ENCODE data around the gene FBXO48. TPM values are rescaled to one million over a fixed set of nuclear protein-coding genes. Genes with fewer than 3 reads are reported as not detected.

The FBXO48 gene
- total RNA-seq, 4 donors from 2014 or later = 0.63 to 1.8 (median 1.0) TPM

DNA sequence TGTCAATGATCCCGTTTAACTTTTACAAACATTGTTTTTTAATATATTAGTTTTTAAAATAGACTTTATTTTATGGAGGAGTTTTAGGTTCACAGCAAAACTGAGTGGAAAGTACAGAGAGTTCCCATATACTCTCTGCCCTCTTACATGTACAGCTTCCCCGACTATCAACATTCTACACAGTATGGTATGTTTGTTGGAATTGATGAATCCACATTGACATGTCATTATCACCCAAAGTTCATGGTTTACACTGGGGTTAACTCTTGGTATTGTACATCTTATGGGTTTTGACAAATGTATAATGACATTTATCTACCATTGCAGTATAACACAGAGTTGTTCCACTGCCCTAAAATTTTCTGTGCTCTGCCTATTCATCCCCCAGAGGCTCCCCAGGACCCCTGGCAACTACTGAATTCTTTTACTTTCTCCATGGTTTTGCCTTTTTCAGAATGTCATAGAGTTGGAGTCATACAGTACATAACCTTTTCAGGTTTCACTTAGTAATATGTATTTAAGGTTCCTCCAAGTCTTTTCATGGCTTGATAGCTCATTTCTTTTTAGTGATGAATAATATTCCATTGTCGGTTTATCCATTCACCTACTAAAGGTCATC lies 5.8 kb upstream of the FBXO48 start:
- Histone ChIP-seq H3K36me3 (no peaks in the 10 kb centered on the region), H3K4me1 (peaks cover 0 to 8% of the 10 kb centered on the region in 2 donors), H3K27me3 (no peaks in the 10 kb centered on the region), H3K4me3 (replicated peaks in 1 of 3) (no peak overlapping the region), H3K27ac (no peak overlapping the region), H3K9me3 (no peaks in the 10 kb centered on the region)
- intact Hi-C loops (cut with DNase I) = no loop called here
- TF ChIP-seq POLR2A (IDR thresholded peaks at IDR 0.05) = no peak
- TF ChIP-seq, protein P1, sequence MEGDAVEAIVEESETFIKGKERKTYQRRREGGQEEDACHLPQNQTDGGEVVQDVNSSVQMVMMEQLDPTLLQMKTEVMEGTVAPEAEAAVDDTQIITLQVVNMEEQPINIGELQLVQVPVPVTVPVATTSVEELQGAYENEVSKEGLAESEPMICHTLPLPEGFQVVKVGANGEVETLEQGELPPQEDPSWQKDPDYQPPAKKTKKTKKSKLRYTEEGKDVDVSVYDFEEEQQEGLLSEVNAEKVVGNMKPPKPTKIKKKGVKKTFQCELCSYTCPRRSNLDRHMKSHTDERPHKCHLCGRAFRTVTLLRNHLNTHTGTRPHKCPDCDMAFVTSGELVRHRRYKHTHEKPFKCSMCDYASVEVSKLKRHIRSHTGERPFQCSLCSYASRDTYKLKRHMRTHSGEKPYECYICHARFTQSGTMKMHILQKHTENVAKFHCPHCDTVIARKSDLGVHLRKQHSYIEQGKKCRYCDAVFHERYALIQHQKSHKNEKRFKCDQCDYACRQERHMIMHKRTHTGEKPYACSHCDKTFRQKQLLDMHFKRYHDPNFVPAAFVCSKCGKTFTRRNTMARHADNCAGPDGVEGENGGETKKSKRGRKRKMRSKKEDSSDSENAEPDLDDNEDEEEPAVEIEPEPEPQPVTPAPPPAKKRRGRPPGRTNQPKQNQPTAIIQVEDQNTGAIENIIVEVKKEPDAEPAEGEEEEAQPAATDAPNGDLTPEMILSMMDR (IDR thresholded peaks at IDR 0.05) = no peak
- WGBS, 2 donors = 89 to 91% methylated on average over 3 of the region's 3 CpGs
- no peak for DNase-seq

- Histone ChIP-seq H3K4me1 (peaks cover 1 to 9% of the 10 kb centered on the region in 2 donors), H3K36me3 (no peaks in the 10 kb centered on the region), H3K27me3 (no peaks in the 10 kb centered on the region), H3K4me3 (replicated peaks in 1 of 3) (no peak overlapping the region), H3K27ac (no peak overlapping the region), H3K9me3 (no peaks in the 10 kb centered on the region)
- WGBS, 2 donors = 95 to 96% methylated on average over 2 of the region's 2 CpGs
- DNase-seq = no peak
- TF ChIP-seq, protein P1 (IDR thresholded peaks at IDR 0.05) = no peak
- no peak for TF ChIP-seq POLR2A (IDR thresholded peaks at IDR 0.05)
- intact Hi-C loops (cut with DNase I) = no loop called here
These were observed 4.3 kb upstream of the FBXO48 start for GRCh38 chr2:68471385-68471784.

DNA sequence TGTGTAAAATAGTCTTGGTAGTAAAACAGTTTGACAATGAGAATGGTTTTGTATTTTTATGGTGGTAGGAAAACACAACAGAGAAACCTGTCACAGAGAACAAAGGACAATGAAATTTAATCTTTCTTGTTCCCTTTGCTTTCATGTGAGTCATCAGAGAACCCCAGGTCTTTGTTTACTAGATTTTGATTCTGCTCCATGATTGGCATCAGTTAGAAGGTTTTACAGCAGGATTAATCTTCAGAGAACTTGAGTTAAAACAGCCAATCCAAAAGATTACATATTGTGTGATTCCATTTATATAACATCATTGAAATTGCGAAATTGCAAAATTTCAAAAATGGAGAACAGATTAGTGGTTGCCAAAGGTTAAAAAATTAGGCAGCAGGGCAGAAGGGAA lies 2.8 kb upstream of the FBXO48 start:
- no peaks in the 10 kb centered on the region for H3K36me3 ChIP-seq
- WGBS, 2 donors = 93 to 100% methylated on average over 1 of the region's 1 CpG
- no peak overlapping the region for H3K27ac ChIP-seq
- no peak for DNase-seq
- no peak for TF ChIP-seq POLR2A (IDR thresholded peaks at IDR 0.05)
- TF ChIP-seq, protein P1 (IDR thresholded peaks at IDR 0.05) = no peak
- intact Hi-C loops (cut with DNase I) = loop anchor here (10.0 kb wide), 2 partner anchors 245 to 455 kb away; no protein-coding TSS in a partner anchor
- H3K9me3 ChIP-seq = no peaks in the 10 kb centered on the region
- no peaks in the 10 kb centered on the region for H3K27me3 ChIP-seq
- H3K4me3 ChIP-seq (replicated peaks in 1 of 3) = no peak overlapping the region
- peaks cover 5 to 9% of the 10 kb centered on the region in 2 donors for H3K4me1 ChIP-seq

DNA sequence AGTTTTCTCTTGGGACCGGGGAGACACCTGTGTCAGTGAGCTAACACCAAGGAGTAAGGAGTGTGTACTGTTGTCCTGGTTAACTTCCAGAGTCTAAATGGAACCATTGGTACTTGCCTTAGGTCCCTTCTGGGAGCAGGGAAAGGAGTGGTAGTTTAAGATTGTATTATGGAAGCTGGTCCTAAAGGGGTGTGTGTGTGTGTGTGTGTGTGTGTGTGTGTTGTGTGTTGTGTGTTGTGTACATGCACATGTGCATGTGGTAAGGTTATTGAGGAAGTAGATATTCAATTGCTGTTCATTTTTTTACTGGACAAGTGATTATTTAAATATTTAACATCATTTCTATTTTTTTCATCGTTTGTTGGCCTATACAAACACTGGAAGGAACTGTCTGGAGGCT lies 1.7 kb upstream of the FBXO48 start:
- Histone ChIP-seq H3K27ac (no peak overlapping the region), H3K36me3 (no peaks in the 10 kb centered on the region), H3K27me3 (no peaks in the 10 kb centered on the region), H3K9me3 (no peaks in the 10 kb centered on the region), H3K4me3 (replicated peaks in 1 of 3) (no peak overlapping the region), H3K4me1 (peaks cover 5 to 9% of the 10 kb centered on the region in 2 donors)
- intact Hi-C loops (cut with DNase I) = loop anchor here (10.0 kb wide), 2 partner anchors 246 to 456 kb away; no protein-coding TSS in a partner anchor
- WGBS, 2 donors = 78 to 84% methylated on average over 2 of the region's 2 CpGs
- DNase-seq = no peak
- TF ChIP-seq, protein P1 (IDR thresholded peaks at IDR 0.05) = no peak
- TF ChIP-seq POLR2A (IDR thresholded peaks at IDR 0.05) = no peak

GRCh38 chr2:68466778-68467076 lies 367 bp downstream of the FBXO48 start:
- intact Hi-C loops (cut with DNase I) = loop anchor here (10.0 kb wide), 2 partner anchors 248 to 458 kb away; no protein-coding TSS in a partner anchor
- Histone ChIP-seq H3K9me3 (no peaks in the 10 kb centered on the region), H3K36me3 (no peaks in the 10 kb centered on the region), H3K27ac (peak overlapping the region in 2 of 3 donors; percentile 71 to 79), H3K4me3 (replicated peaks in 1 of 3) (peak overlapping the region; percentile 19 to 67 (median 62)), H3K4me1 (peaks cover 5 to 9% of the 10 kb centered on the region in 2 donors), H3K27me3 (no peaks in the 10 kb centered on the region)
- no peak for DNase-seq
- TF ChIP-seq, protein P1 (IDR thresholded peaks at IDR 0.05) = no peak
- TF ChIP-seq POLR2A (IDR thresholded peaks at IDR 0.05) = no peak
- WGBS, 2 donors = 0% methylated on average over 7 to 18 of the region's 18 CpGs
